ENCODE results near the gene SH3BP5. TPM values are rescaled to one million over a fixed set of nuclear protein-coding genes. Genes with fewer than 3 reads are reported as not detected.

SH3BP5 gene
- total and polyA plus RNA-seq, 12 donors, result 119 to 1,158 (median 180) TPM

DNA sequence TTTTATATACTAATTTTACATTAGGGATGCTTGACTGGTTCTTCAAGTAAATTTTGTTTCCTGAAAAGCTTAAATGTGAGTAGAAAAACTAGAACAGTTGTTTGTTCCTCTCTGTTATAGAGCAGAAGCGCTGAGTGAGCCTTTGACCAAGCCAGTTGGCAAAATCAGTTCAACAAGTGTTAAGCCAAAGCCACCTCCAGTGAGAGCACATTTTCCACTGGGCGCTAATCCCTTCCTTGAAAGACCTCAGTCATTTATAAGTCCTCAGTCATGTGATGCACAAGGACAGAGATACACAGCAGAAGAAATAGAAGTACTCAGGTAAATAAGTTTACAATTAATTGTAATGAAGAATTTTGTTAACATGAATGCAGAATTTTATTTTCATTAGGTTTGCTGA, 111.7 kb downstream of the SH3BP5 start:
- no peak overlapping the region for H3K4me3 ChIP-seq
- intact Hi-C loops (cut with DNase I), result loop anchor here in 1 of 2 donors (10.0 kb wide), 1 partner anchor 364 kb away; no protein-coding TSS in a partner anchor
- H3K36me3 ChIP-seq (replicated peaks in 1 of 2), result peaks cover 0 to 81% of the 10 kb centered on the region in 2 donors
- no peaks in the 10 kb centered on the region for H3K9me3 ChIP-seq (replicated peaks in 1 of 3)
- 95 to 98% (median 96%) methylated on average over 2 of the region's 2 CpGs for WGBS, 4 donors
- no peaks in the 10 kb centered on the region for H3K27me3 ChIP-seq
- H3K27ac ChIP-seq, result no peak overlapping the region
- TF ChIP-seq, protein P1, sequence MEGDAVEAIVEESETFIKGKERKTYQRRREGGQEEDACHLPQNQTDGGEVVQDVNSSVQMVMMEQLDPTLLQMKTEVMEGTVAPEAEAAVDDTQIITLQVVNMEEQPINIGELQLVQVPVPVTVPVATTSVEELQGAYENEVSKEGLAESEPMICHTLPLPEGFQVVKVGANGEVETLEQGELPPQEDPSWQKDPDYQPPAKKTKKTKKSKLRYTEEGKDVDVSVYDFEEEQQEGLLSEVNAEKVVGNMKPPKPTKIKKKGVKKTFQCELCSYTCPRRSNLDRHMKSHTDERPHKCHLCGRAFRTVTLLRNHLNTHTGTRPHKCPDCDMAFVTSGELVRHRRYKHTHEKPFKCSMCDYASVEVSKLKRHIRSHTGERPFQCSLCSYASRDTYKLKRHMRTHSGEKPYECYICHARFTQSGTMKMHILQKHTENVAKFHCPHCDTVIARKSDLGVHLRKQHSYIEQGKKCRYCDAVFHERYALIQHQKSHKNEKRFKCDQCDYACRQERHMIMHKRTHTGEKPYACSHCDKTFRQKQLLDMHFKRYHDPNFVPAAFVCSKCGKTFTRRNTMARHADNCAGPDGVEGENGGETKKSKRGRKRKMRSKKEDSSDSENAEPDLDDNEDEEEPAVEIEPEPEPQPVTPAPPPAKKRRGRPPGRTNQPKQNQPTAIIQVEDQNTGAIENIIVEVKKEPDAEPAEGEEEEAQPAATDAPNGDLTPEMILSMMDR (IDR thresholded peaks at IDR 0.05), result no peak
- no peak for TF ChIP-seq POLR2A (IDR thresholded peaks at IDR 0.05)
- DNase-seq, result no peak
- peaks cover 3% of the 10 kb centered on the region in 2 donors for H3K4me1 ChIP-seq (replicated peaks in 1 of 2)

DNA sequence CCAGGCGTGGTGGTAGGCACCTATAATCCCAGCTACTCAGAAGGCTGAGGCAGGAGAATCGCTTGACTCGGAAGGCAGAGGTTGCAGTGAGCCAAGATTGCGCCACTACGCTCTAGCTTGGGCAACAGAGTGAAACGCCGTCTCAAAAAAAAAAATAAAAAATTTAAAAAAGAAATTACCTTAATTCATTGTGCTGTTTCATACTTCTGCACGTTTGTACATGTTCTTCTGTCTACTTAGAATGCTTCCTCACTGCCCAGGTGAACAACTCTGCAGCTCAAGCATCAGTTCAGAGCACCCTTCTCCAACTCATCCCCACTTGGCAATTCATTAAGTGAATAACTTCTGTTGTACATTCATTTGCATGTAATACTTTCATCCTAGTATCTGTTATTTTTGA, 112.3 kb downstream of the SH3BP5 start:
- Histone ChIP-seq H3K36me3 (replicated peaks in 1 of 2) (peaks cover 0 to 76% of the 10 kb centered on the region in 2 donors), H3K27me3 (no peaks in the 10 kb centered on the region), H3K9me3 (replicated peaks in 1 of 3) (no peaks in the 10 kb centered on the region), H3K4me1 (replicated peaks in 1 of 2) (peaks cover 3% of the 10 kb centered on the region in 2 donors), H3K27ac (no peak overlapping the region), H3K4me3 (no peak overlapping the region)
- WGBS, 4 donors, result 86 to 92% (median 90%) methylated on average over 8 of the region's 8 CpGs
- no peak for DNase-seq
- TF ChIP-seq, protein P1 (IDR thresholded peaks at IDR 0.05), result no peak
- TF ChIP-seq POLR2A (IDR thresholded peaks at IDR 0.05), result no peak
- intact Hi-C loops (cut with DNase I), result loop anchor here in 1 of 2 donors (10.0 kb wide), 1 partner anchor 365 kb away; no protein-coding TSS in a partner anchor

DNA sequence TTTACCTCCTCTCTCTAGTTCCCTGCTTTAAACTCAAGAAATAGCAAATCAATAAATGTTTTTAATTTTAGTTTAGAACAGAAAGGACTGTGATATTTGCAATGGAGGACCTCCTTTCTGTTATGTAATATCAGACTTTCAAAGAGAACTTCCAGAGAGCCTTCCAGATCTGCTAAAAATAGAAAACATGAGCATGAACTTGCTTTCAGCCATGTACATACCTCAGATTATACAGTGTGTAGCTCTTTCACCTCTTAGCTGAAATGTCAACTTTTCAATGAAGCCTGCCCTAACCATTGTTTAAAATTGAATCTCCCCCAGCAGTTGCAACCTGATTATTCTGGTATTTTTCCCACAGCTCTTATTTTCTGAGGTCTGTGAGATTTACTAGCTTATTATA, 113.7 kb downstream of the SH3BP5 start:
- H3K27me3 ChIP-seq, result no peaks in the 10 kb centered on the region
- peaks cover 3% of the 10 kb centered on the region in 2 donors for H3K4me1 ChIP-seq (replicated peaks in 1 of 2)
- TF ChIP-seq POLR2A (IDR thresholded peaks at IDR 0.05), result no peak
- TF ChIP-seq, protein P1 (IDR thresholded peaks at IDR 0.05), result no peak
- DNase-seq, result no peak
- no peak overlapping the region for H3K4me3 ChIP-seq
- intact Hi-C loops (cut with DNase I), result loop anchor here in 1 of 2 donors (5.0 kb wide), 1 partner anchor 34 kb away; no protein-coding TSS in a partner anchor
- no peak overlapping the region for H3K27ac ChIP-seq
- peaks cover 0 to 74% of the 10 kb centered on the region in 2 donors for H3K36me3 ChIP-seq (replicated peaks in 1 of 2)
- no peaks in the 10 kb centered on the region for H3K9me3 ChIP-seq (replicated peaks in 1 of 3)

DNA sequence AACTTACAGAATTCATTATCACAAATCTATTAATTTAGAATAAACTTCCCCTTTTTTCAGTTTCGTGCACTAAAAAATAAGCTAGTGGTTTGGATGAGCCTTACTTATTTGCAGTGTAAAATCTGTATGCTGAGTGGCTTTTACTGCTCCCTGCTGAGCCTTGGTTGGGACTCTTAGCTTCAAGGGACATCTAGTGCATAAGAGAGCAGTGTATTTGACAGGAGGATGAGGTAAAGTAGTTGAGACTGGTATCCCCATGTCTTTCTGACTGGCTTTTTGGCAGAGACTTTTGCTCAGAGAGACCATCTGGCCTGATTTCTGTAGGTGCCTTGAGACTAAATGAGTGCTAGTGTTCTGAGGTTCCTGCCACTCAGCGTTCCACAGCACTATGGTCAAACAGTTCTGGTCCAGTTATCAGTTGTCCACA, 114.5 kb downstream of the SH3BP5 start:
- no peak for DNase-seq
- Histone ChIP-seq H3K4me3 (no peak overlapping the region), H3K36me3 (replicated peaks in 1 of 2) (peaks cover 0 to 75% of the 10 kb centered on the region in 2 donors), H3K4me1 (replicated peaks in 1 of 2) (peaks cover 3% of the 10 kb centered on the region in 2 donors), H3K9me3 (replicated peaks in 1 of 3) (no peaks in the 10 kb centered on the region), H3K27me3 (no peaks in the 10 kb centered on the region), H3K27ac (no peak overlapping the region)
- intact Hi-C loops (cut with DNase I), result loop anchor here in 1 of 2 donors (5.0 kb wide), 1 partner anchor 34 kb away; no protein-coding TSS in a partner anchor
- WGBS, 4 donors, result 68 to 93% (median 91%) methylated on average over 2 of the region's 2 CpGs
- no peak for TF ChIP-seq POLR2A (IDR thresholded peaks at IDR 0.05)
- TF ChIP-seq, protein P1 (IDR thresholded peaks at IDR 0.05), result no peak

All from adrenal gland (tissue), 12 donors.